HepG2 (cell line): ENCODE results near the gene VASN. TPM values are rescaled to one million over a fixed set of nuclear protein-coding genes. Genes with fewer than 3 reads are reported as not detected.
A peak's percentile ranks its signal among the peaks of the same experiment; 100 is the strongest.

Experiments used
- ADNP ChIP-seq: sonication (generic); formaldehyde crosslinking; IDR thresholded peaks from 2 replicates; pipeline ENCODE4 v1.4.0; 2020; ENCODE audit warnings: missing genetic modification reagents
- ARHGAP35 ChIP-seq: sonication (generic); formaldehyde crosslinking; IDR thresholded peaks from 2 replicates; pipeline ENCODE4 v1.9.0; 2022; ENCODE audit warnings: mild to moderate bottlenecking, inconsistent platforms, moderate library complexity, missing genetic modification reagents, borderline replicate concordance
- ELF1 ChIP-seq: sonication (generic); formaldehyde crosslinking; IDR thresholded peaks from 2 replicates; pipeline ENCODE4 v1.4.0; 2020; ENCODE audit warnings: missing genetic modification reagents
- GATA4 ChIP-seq: sonication (generic); IDR thresholded peaks from 2 replicates; pipeline ENCODE4 v1.6.1; 2016; ENCODE audit warnings: antibody characterized with exemption, low read depth, borderline replicate concordance
- KLF16 ChIP-seq, 2 experiments: sonication (generic) in 1 of 2; formaldehyde crosslinking in 1 of 2; IDR thresholded peaks; 2 replicates each; pipeline versions ENCODE4 v1.6.1 to v1.8.0; 2016 to 2023; ENCODE audit warnings: missing genetic modification reagents in 2 of 2, missing compliant biosample characterization in 1 of 2
- NFIB ChIP-seq: sonication (generic); formaldehyde crosslinking; IDR thresholded peaks from 2 replicates; pipeline ENCODE4 v1.9.0; 2021; ENCODE audit warnings: missing genetic modification reagents, mild to moderate bottlenecking, borderline replicate concordance
- TBL1XR1 ChIP-seq: fragments of 150-350 bp; IDR thresholded peaks from 2 replicates; pipeline ENCODE4 v1.6.1; 2014; ENCODE audit warnings: borderline replicate concordance, low read length; ENCODE audit not compliant: partially characterized antibody
- ZMYM4 ChIP-seq: sonication (generic); formaldehyde crosslinking; IDR thresholded peaks from 2 replicates; pipeline ENCODE4 v1.8.1; 2023; ENCODE audit warnings: mild to moderate bottlenecking, missing genetic modification reagents
- ZNF101 ChIP-seq: sonication (generic); formaldehyde crosslinking; IDR thresholded peaks from 2 replicates; pipeline ENCODE4 v1.4.0; 2020; ENCODE audit warnings: mild to moderate bottlenecking, low read depth, missing genetic modification reagents, borderline replicate concordance
- ZNF263 ChIP-seq: sonication (generic); formaldehyde crosslinking; IDR thresholded peaks from 2 replicates; pipeline ENCODE4 v1.4.0; 2020; ENCODE audit warnings: missing genetic modification reagents
- ZNF543 ChIP-seq: sonication (generic); formaldehyde crosslinking; IDR thresholded peaks from 2 replicates; pipeline ENCODE4 v1.4.0; 2020; ENCODE audit warnings: mild to moderate bottlenecking, missing genetic modification reagents
- ZNF678 ChIP-seq: sonication (generic); formaldehyde crosslinking; IDR thresholded peaks from 2 replicates; pipeline ENCODE4 v1.4.0; 2020; ENCODE audit warnings: mild to moderate bottlenecking, missing genetic modification reagents
- ZNF7 ChIP-seq: IDR thresholded peaks from 2 replicates; pipeline ENCODE4 v1.6.1; 2016; ENCODE audit warnings: missing biosample characterization, missing genetic modification reagents
- ZNF709 ChIP-seq: sonication (generic); formaldehyde crosslinking; IDR thresholded peaks from 2 replicates; pipeline ENCODE4 v1.5.0; 2020; ENCODE audit warnings: mild to moderate bottlenecking, missing genetic modification reagents
- polyA plus RNA-seq, 8 experiments: library from polyadenylated mRNA; depleted of rRNA in 3 of 8; stranded (reverse) in 7 of 8; unstranded in 1 of 8; fragments of >200 nt; fragmentation: Illumina TruSeq in 4 of 8; extraction: Trizol in 4 of 8; gene quantifications; 2 replicates each; pipeline versions ENCODE4 v1.2.1 to v1.2.3, GENCODE V29; 2011 to 2016; ENCODE audit warnings: low read depth in 4 of 8, missing spikeins in 1 of 8, mixed read lengths in 1 of 8; ENCODE audit not compliant: insufficient read depth in 1 of 8
- total RNA-seq, 5 experiments: library from RNA; depleted of rRNA; stranded (reverse); fragments of >200 nt; fragmentation: Illumina TruSeq; extraction: Trizol; gene quantifications; 2 replicates each; pipeline ENCODE4 v1.2.3, GENCODE V29; 2016; ENCODE audit warnings: low read depth in 1 of 5
- TF ChIP-seq, protein P1 (sequence below): sonication (generic); formaldehyde crosslinking; IDR thresholded peaks from 2 replicates; pipeline ENCODE4 v1.4.0; 2020; ENCODE audit warnings: missing genetic modification reagents, mild to moderate bottlenecking, borderline replicate concordance
- TF ChIP-seq, protein P2 (sequence below): sonication (generic); formaldehyde crosslinking; IDR thresholded peaks from 2 replicates; pipeline ENCODE4 v1.4.0; 2020; ENCODE audit warnings: missing genetic modification reagents, mild to moderate bottlenecking, borderline replicate concordance
- TF ChIP-seq, protein P3 (sequence below): sonication (generic); formaldehyde crosslinking; IDR thresholded peaks from 2 replicates; pipeline ENCODE4 v1.8.0; 2023; ENCODE audit warnings: mild to moderate bottlenecking, missing genetic modification reagents
- TF ChIP-seq, protein P4 (sequence below): sonication (generic); formaldehyde crosslinking; IDR thresholded peaks from 2 replicates; pipeline ENCODE4 v1.4.0; 2020; ENCODE audit warnings: mild to moderate bottlenecking, missing genetic modification reagents
- TF ChIP-seq, protein P5 (sequence below): sonication (generic); formaldehyde crosslinking; conservative IDR thresholded peaks from 2 replicates; pipeline ENCODE4 v1.8.1; 2023; ENCODE audit warnings: missing genetic modification reagents

Gene VASN
- total and polyA plus RNA-seq, 2 of the 13 experiments (the other 11 are each of a cell fraction or from before 2014, with no cell fraction given): 8.4 to 18.2 TPM

DNA sequence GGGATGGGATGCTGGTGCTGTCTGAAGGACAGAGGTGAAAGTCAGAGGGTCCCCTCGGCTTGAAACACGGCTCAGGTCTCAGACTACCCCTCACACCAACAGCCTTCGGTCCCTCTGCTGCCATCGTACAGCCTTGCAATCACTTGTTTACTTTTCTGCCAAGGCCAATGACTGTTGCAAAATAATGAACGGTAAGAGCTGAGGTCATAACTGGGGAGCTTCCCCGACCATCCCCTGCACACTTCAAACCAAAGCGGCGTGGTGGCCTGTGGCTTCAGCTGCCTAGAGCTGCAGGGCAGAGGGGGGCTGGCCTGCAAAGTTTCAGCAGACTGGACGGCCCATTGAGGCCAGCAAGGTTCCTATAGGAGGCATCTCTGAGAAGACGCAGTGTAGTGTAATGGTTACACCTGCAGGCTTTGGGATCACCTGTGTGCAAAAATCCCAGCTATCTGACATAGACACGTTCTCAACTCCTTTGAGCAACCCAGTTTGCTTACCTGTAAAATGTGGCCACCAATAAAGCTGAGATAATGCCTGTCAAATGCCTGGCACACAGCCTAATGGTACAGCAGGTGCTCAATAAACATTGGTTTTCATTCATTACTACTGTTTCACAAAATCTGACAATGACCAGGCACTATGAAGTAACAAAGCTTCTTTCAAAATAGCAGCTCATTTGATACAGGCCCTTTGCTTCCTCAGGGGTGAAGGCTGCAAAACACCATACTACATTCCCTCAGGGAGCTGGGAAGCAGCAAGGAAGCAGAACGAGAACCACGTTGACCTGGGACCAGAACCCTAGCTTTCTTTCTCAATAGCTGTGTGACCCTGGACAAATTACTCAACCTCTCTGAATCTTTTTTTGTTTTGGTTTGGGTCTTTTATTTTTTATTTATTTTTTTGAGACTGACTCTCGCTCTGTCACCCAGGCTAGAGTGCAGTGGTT lies 25.5 kb upstream of the VASN start (continued):
- TF ChIP-seq, protein P1, sequence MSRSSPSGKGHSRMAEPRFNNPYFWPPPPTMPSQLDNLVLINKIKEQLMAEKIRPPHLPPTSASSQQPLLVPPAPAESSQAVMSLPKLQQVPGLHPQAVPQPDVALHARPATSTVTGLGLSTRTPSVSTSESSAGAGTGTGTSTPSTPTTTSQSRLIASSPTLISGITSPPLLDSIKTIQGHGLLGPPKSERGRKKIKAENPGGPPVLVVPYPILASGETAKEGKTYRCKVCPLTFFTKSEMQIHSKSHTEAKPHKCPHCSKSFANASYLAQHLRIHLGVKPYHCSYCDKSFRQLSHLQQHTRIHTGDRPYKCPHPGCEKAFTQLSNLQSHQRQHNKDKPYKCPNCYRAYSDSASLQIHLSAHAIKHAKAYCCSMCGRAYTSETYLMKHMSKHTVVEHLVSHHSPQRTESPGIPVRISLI: no peak
- TF ChIP-seq KLF16 (CRISPR knock-in tag; IDR thresholded peaks at IDR 0.05) (peak in 1 of 2 experiments; percentile 90; a peak in 2 of 4 replicates), ZMYM4 (CRISPR knock-in tag) (0 out of 2 replicates have a peak, but pooled peaks have one; percentile 30), GATA4 (no peak), ZNF263 (CRISPR knock-in tag) (no peak), ELF1 (CRISPR knock-in tag) (0 out of 2 replicates have a peak, but pooled peaks have one; percentile 37), ZNF543 (CRISPR knock-in tag) (peak; percentile 70; the same call in 1 of the 2 replicates), ARHGAP35 (CRISPR knock-in tag) (no peak; the same call in 1 of the 2 replicates), ZNF678 (no peak), NFIB (CRISPR knock-in tag) (no peak), ZNF709 (CRISPR knock-in tag) (no peak), TBL1XR1 (peak; percentile 77), ZNF7 (no peak), ZNF101 (CRISPR knock-in tag) (no peak), ADNP (CRISPR knock-in tag) (no peak)
- TF ChIP-seq, protein P2, sequence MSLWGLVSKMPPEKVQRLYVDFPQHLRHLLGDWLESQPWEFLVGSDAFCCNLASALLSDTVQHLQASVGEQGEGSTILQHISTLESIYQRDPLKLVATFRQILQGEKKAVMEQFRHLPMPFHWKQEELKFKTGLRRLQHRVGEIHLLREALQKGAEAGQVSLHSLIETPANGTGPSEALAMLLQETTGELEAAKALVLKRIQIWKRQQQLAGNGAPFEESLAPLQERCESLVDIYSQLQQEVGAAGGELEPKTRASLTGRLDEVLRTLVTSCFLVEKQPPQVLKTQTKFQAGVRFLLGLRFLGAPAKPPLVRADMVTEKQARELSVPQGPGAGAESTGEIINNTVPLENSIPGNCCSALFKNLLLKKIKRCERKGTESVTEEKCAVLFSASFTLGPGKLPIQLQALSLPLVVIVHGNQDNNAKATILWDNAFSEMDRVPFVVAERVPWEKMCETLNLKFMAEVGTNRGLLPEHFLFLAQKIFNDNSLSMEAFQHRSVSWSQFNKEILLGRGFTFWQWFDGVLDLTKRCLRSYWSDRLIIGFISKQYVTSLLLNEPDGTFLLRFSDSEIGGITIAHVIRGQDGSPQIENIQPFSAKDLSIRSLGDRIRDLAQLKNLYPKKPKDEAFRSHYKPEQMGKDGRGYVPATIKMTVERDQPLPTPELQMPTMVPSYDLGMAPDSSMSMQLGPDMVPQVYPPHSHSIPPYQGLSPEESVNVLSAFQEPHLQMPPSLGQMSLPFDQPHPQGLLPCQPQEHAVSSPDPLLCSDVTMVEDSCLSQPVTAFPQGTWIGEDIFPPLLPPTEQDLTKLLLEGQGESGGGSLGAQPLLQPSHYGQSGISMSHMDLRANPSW: no peak
- TF ChIP-seq, protein P3, sequence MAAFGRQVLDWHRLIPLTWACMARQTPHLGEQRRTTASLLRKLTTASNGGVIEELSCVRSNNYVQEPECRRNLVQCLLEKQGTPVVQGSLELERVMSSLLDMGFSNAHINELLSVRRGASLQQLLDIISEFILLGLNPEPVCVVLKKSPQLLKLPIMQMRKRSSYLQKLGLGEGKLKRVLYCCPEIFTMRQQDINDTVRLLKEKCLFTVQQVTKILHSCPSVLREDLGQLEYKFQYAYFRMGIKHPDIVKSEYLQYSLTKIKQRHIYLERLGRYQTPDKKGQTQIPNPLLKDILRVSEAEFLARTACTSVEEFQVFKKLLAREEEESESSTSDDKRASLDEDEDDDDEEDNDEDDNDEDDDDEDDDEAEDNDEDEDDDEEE (CRISPR knock-in tag): no peak
- TF ChIP-seq, protein P4, sequence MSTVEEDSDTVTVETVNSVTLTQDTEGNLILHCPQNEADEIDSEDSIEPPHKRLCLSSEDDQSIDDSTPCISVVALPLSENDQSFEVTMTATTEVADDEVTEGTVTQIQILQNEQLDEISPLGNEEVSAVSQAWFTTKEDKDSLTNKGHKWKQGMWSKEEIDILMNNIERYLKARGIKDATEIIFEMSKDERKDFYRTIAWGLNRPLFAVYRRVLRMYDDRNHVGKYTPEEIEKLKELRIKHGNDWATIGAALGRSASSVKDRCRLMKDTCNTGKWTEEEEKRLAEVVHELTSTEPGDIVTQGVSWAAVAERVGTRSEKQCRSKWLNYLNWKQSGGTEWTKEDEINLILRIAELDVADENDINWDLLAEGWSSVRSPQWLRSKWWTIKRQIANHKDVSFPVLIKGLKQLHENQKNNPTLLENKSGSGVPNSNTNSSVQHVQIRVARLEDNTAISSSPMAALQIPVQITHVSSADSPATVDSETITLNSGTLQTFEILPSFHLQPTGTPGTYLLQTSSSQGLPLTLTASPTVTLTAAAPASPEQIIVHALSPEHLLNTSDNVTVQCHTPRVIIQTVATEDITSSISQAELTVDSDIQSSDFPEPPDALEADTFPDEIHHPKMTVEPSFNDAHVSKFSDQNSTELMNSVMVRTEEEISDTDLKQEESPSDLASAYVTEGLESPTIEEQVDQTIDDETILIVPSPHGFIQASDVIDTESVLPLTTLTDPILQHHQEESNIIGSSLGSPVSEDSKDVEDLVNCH: no peak
- TF ChIP-seq, protein P5, sequence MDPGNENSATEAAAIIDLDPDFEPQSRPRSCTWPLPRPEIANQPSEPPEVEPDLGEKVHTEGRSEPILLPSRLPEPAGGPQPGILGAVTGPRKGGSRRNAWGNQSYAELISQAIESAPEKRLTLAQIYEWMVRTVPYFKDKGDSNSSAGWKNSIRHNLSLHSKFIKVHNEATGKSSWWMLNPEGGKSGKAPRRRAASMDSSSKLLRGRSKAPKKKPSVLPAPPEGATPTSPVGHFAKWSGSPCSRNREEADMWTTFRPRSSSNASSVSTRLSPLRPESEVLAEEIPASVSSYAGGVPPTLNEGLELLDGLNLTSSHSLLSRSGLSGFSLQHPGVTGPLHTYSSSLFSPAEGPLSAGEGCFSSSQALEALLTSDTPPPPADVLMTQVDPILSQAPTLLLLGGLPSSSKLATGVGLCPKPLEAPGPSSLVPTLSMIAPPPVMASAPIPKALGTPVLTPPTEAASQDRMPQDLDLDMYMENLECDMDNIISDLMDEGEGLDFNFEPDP: no peak
